NCI-H2107 treated with DMSO at 0.1 percent for 48 hours (cell line): ENCODE results near the gene CACNG4.

ENCODE experiments used
- DNase-seq: peaks from one replicate; lab custom pipeline; 2025; ENCODE audit not compliant: unreplicated experiment; lab: John Stamatoyannopoulos, UW

Gene CACNG4

GRCh38 chr17:66963909-66964771 lies at the start of gene CACNG4:
TSS of gene CACNG4 (plus strand) at chr17:66964707. CDS start at chr17:66964912, 205 bp downstream.
- no peak for DNase-seq

- DNase-seq: peak; percentile 7
Observed at GRCh38 chr17:66915204-66915611, 49.3 kb upstream of the CACNG4 start.

- DNase-seq: no peak
Observed at GRCh38 chr17:66915792-66916191, 48.7 kb upstream of the CACNG4 start.

- no peak for DNase-seq
Observed at GRCh38 chr17:66916946-66917345, 47.6 kb upstream of the CACNG4 start.

- DNase-seq: no peak
Observed at GRCh38 chr17:66918896-66919295, 45.6 kb upstream of the CACNG4 start.

GRCh38 chr17:66920435-66920834 lies 44.1 kb upstream of the CACNG4 start:
- no peak for DNase-seq

GRCh38 chr17:66920950-66921349 lies 43.6 kb upstream of the CACNG4 start:
- no peak for DNase-seq

GRCh38 chr17:66923886-66924285 lies 40.6 kb upstream of the CACNG4 start:
- DNase-seq: no peak

GRCh38 chr17:66925811-66926500 lies 38.6 kb upstream of the CACNG4 start:
- no peak for DNase-seq

- no peak for DNase-seq
Observed at GRCh38 chr17:66928949-66929348, 35.6 kb upstream of the CACNG4 start.

- no peak for DNase-seq
Observed at GRCh38 chr17:66929591-66929990, 34.9 kb upstream of the CACNG4 start.

- no peak for DNase-seq
Observed at GRCh38 chr17:66930933-66931332, 33.6 kb upstream of the CACNG4 start.

- no peak for DNase-seq
Observed at GRCh38 chr17:66932311-66932710, 32.2 kb upstream of the CACNG4 start.

GRCh38 chr17:66934040-66934439 lies 30.5 kb upstream of the CACNG4 start:
- no peak for DNase-seq

- no peak for DNase-seq
Observed at GRCh38 chr17:66935717-66936116, 28.8 kb upstream of the CACNG4 start.

- no peak for DNase-seq
Observed at GRCh38 chr17:66938656-66939055, 25.9 kb upstream of the CACNG4 start.

GRCh38 chr17:66939461-66940114 lies 24.9 kb upstream of the CACNG4 start:
- no peak for DNase-seq

- DNase-seq: no peak
Observed at GRCh38 chr17:66941249-66941648, 23.3 kb upstream of the CACNG4 start.

- DNase-seq: no peak
Observed at GRCh38 chr17:66941773-66942450, 22.6 kb upstream of the CACNG4 start.

- DNase-seq: no peak
Observed at GRCh38 chr17:66942451-66943264, 21.8 kb upstream of the CACNG4 start.
